Adrenal gland (tissue), 12 donors: Measurements from ENCODE around the gene TNNI3K. TPM values are rescaled to one million over a fixed set of nuclear protein-coding genes. Genes with fewer than 3 reads are reported as not detected.

Source experiments
- DNase-seq, 7 donors: peaks; one replicate each; pipeline ENCODE4 v3.0.0-alpha.2; 2019 to 2020
- H3K27ac ChIP-seq, 5 donors: fragments of 200-600 bp; sonication (generic) in 4 of 5; 1 replicate in 3 of 5; 2 replicates in 2 of 5; pipeline versions ENCODE4 v1.5.1 to v1.8.0; 2016 to 2020; ENCODE audit warnings: mild to moderate bottlenecking in 1 of 5
- H3K27me3 ChIP-seq: fragments of 200-600 bp; 2 replicates; pipeline ENCODE4 v1.8.0; 2021
- H3K36me3 ChIP-seq, 2 donors: fragments of 200-600 bp; replicated peaks in 1 of 2; 1 replicate in 1 of 2; 2 replicates in 1 of 2; pipeline versions ENCODE4 v1.5.1 to v1.8.0; 2018 to 2022
- H3K4me1 ChIP-seq, 2 donors: fragments of 200-600 bp; replicated peaks in 1 of 2; 1 replicate in 1 of 2; 2 replicates in 1 of 2; pipeline versions ENCODE4 v1.5.1 to v1.8.0; 2018 to 2021
- H3K4me3 ChIP-seq, 4 donors: fragments of 200-600 bp; sonication (generic) in 3 of 4; one replicate each; pipeline ENCODE4 v1.5.1; 2016 to 2018
- H3K9me3 ChIP-seq, 3 donors: fragments of 200-600 bp; sonication (generic) in 1 of 3; replicated peaks in 1 of 3; 1 replicate in 2 of 3; 2 replicates in 1 of 3; pipeline versions ENCODE4 v1.5.1 to v1.8.0; 2016 to 2021
- POLR2A ChIP-seq, 2 donors: fragments of 450-650 bp; IDR thresholded peaks; one replicate each; pipeline ENCODE4 v1.6.1; 2017; ENCODE audit warnings: antibody characterized with exemption in 2 of 2, mild to moderate bottlenecking in 2 of 2, moderate library complexity in 1 of 2
- WGBS, 4 donors: extraction: QIAGEN DNeasy Blood & Tissue Kit in 2 of 4; methylation state at CpG; one replicate each; pipeline versions ENCODE4 v1.1.5 to v1.1.7; 2013 to 2017; 5-methylcytosine and 5-hydroxymethylcytosine counted together
- intact Hi-C, 2 donors: fragments of 100-400 bp; cut with DNase I; formaldehyde crosslinking; loops; one replicate each; pipeline versions ENCODE4 v1.14.1 to v1.15.0; 2022 to 2023
- polyA plus RNA-seq, 3 donors: library from polyadenylated mRNA; stranded (reverse); fragments of 200-250 nt in 2 of 3; fragments of 350-450 nt in 1 of 3; fragmentation: Illumina TruSeq in 1 of 3; extraction: RNeasy Lipid Tissue Mini Kit (QIAGEN cat#74804) in 1 of 3; gene quantifications; one replicate each; pipeline ENCODE4 v1.2.3, GENCODE V29; 2013 to 2014
- total RNA-seq, 9 donors: library from RNA; depleted of rRNA in 4 of 9; stranded (reverse); fragments of >200 nt in 4 of 9; fragments of 120-200 nt in 1 of 9; fragmentation: NEBNext Ultra II Directional in 1 of 9; extraction: Animal tissue kit (Norgen Biotek cat#: 25700) in 1 of 9; gene quantifications; one replicate each; pipeline versions ENCODE4 v1.1.0 to v1.2.4, GENCODE V29; 2013 to 2023
- TF ChIP-seq, protein P1 (sequence below), 6 experiments: fragments of 450-650 bp in 4 of 6; fragments of 200-600 bp in 2 of 6; sonication (generic) in 1 of 6; IDR thresholded peaks; 1 replicate in 5 of 6; 2 replicates in 1 of 6; pipeline versions ENCODE4 v1.5.1 to v1.8.0; 2016 to 2021; ENCODE audit warnings: antibody characterized with exemption in 6 of 6, mild to moderate bottlenecking in 2 of 6, moderate library complexity in 1 of 6
- donor health status: healthy with polysubstance abuse.
- donor health status: Bipolar disorder and iron deficiency.
- donor health status: DM: yes; HTN: yes; CAD: no.
- donor health status: DM: no; HTN: no; CAD: no.
- donor health status: DM: no; HTN: no; CAD: no.
- donor health status: DM: yes; HTN: yes; CAD: no.

TNNI3K gene
- total and polyA plus RNA-seq, 12 donors: 0.88 to 7.9 (median 2.1) TPM

DNA sequence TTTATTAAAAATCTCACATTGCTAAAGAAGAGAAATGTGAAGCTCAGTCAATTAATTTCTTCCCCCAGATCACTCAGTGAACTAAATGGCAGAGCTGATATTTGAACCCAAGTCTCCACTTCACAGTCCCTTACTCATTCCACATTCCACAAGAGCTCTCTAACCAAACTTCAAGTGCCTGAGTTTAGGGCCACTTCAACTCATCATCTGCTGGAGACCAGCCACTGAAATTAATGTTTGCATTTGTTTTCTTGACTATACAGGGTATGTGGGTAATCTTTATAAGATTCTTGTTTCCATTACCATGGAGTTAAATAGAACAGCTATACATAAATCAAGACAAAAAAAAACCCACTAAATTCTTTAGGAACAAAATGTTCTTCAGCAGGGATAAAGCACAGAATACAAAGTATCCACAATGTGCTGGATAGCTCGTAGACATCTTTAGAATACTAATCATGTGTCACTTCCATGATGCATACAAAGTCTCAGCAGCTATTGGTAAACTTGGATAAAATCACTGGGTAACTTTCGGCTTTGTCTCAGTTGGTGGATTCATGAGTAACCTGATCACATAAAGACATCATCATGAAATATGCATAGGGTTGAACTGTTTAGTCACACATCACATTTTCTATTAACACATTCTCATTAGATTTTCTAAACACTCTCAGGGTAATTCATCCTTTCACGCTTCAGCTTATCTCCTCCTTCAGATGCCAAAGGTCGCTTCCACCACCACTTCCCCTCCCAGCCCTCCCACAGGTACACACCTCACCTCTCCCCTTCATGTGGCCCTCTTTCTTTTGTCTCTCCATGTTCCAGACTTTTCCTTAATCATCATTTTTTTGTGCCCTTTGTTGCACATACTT lies 187.5 kb downstream of the TNNI3K start:
- peaks cover 0 to 3% of the 10 kb centered on the region in 2 donors for H3K4me1 ChIP-seq

DNA sequence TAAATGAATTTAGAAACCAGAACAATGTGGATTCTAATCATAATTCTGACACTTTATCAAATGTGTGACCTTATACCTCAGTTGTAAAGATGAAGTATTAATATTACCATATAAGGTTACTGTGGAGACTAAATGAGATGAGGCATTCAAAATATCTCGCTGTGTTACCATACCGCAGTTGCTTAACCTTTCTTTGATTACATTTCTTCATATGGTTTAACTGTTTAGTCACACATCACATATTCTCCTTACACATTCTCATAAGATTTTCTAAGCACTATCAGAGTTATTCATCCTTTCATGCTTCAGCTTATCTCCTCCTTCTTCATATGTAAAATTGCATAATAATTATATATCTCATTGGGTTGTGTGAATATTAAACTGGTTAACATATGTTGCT lies 188.3 kb downstream of the TNNI3K start:
- Histone ChIP-seq H3K4me3 (no peak overlapping the region), H3K36me3 (no peaks in the 10 kb centered on the region), H3K9me3 (no peaks in the 10 kb centered on the region), H3K4me1 (peaks cover 0 to 3% of the 10 kb centered on the region in 2 donors), H3K27ac (no peak overlapping the region), H3K27me3 (no peaks in the 10 kb centered on the region)
- WGBS, 4 donors: 91 to 100% (median 94%) methylated on average over 2 of the region's 2 CpGs
- no peak for DNase-seq
- intact Hi-C loops: no loop called here
- no peak for TF ChIP-seq POLR2A (IDR thresholded peaks at IDR 0.05)
- TF ChIP-seq, protein P1, sequence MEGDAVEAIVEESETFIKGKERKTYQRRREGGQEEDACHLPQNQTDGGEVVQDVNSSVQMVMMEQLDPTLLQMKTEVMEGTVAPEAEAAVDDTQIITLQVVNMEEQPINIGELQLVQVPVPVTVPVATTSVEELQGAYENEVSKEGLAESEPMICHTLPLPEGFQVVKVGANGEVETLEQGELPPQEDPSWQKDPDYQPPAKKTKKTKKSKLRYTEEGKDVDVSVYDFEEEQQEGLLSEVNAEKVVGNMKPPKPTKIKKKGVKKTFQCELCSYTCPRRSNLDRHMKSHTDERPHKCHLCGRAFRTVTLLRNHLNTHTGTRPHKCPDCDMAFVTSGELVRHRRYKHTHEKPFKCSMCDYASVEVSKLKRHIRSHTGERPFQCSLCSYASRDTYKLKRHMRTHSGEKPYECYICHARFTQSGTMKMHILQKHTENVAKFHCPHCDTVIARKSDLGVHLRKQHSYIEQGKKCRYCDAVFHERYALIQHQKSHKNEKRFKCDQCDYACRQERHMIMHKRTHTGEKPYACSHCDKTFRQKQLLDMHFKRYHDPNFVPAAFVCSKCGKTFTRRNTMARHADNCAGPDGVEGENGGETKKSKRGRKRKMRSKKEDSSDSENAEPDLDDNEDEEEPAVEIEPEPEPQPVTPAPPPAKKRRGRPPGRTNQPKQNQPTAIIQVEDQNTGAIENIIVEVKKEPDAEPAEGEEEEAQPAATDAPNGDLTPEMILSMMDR (IDR thresholded peaks at IDR 0.05): no peak

More for the DNA sequence above, 187.5 kb downstream of the TNNI3K start:
- intact Hi-C loops: no loop called here
- H3K27me3 ChIP-seq: no peaks in the 10 kb centered on the region
- 73 to 80% (median 77%) methylated on average over 4 of the region's 4 CpGs for WGBS, 4 donors
- H3K36me3 ChIP-seq: no peaks in the 10 kb centered on the region
- no peak overlapping the region for H3K27ac ChIP-seq
- no peak for DNase-seq
- H3K4me3 ChIP-seq: no peak overlapping the region
- TF ChIP-seq, protein P1 (IDR thresholded peaks at IDR 0.05): no peak
- no peaks in the 10 kb centered on the region for H3K9me3 ChIP-seq

DNA sequence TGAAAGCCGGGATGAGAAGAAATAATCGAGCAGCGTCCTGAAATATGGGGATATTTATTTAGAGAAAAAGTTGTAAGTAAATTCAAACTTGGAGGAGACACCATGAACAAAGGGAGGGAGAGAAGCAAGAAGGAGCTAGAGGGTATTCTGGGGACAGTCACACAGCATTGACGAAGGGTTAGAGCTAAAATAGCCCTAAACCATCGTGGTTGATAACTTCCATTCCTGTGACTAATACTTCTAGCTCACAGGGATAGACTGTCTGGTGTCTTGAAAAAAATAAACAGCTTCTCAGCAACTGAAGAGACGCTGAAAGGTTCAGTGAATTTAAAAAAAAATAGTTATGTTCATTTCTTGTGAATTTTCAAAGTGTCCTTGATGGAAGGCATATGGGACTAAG lies 190.5 kb downstream of the TNNI3K start:
- WGBS, 4 donors: 71 to 75% (median 73%) methylated on average over 6 of the region's 6 CpGs
- no peak for DNase-seq
- no peak for TF ChIP-seq POLR2A (IDR thresholded peaks at IDR 0.05)
- TF ChIP-seq, protein P1 (IDR thresholded peaks at IDR 0.05): no peak
- intact Hi-C loops: no loop called here
- Histone ChIP-seq H3K36me3 (no peaks in the 10 kb centered on the region), H3K27ac (no peak overlapping the region), H3K27me3 (no peaks in the 10 kb centered on the region), H3K9me3 (no peaks in the 10 kb centered on the region), H3K4me3 (no peak overlapping the region), H3K4me1 (peaks cover 0 to 3% of the 10 kb centered on the region in 2 donors)

- Histone ChIP-seq H3K27ac (no peak overlapping the region), H3K9me3 (no peaks in the 10 kb centered on the region), H3K4me1 (peaks cover 0 to 3% of the 10 kb centered on the region in 2 donors), H3K27me3 (no peaks in the 10 kb centered on the region), H3K4me3 (no peak overlapping the region), H3K36me3 (no peaks in the 10 kb centered on the region)
- no peak for DNase-seq
- WGBS, 4 donors: 33 to 43% (median 38%) methylated on average over 7 of the region's 7 CpGs
- intact Hi-C loops: no loop called here
- no peak for TF ChIP-seq POLR2A (IDR thresholded peaks at IDR 0.05)
- TF ChIP-seq, protein P1 (IDR thresholded peaks at IDR 0.05): no peak
Observed at GRCh38 chr1:74426208-74426937, 191.2 kb downstream of the TNNI3K start.
